ENCODE results near the gene CPN2.

CPN2 gene

GRCh38 chr3:194294199-194294894 lies 56.8 kb downstream of the CPN2 start:
- no peak for DNase-seq (ENCODE audit: low spot score)

GRCh38 chr3:194293546-194294198 lies 57.5 kb downstream of the CPN2 start:
- no peak for DNase-seq (ENCODE audit: low spot score)

GRCh38 chr3:194292331-194292730 lies 58.8 kb downstream of the CPN2 start:
- DNase-seq (ENCODE audit: low spot score): no peak
